AG04449 (cell line): Measurements from ENCODE around the gene SYCP2.

Experiments
- CTCF ChIA-PET: fragments of 350-600 bp; formaldehyde crosslinking; extraction: SDS; loops from one replicate; lab custom pipeline; 2021; ENCODE audit warnings: antibody characterized with exemption; lab: Yijun Ruan, JAX
- POLR2A ChIA-PET: fragments of 400-600, 350-600 bp; formaldehyde crosslinking; extraction: SDS; loops from one replicate; lab custom pipeline; 2020; ENCODE audit warnings: antibody characterized with exemption, inconsistent platforms; lab: Yijun Ruan, JAX
- DNase-seq: peaks from one replicate; pipeline ENCODE4 v3.0.0-alpha.2; 2010; ENCODE audit warnings: low read depth, low spot score
- H3K4me3 ChIP-seq: 2 replicates; pipeline ENCODE4 v1.5.1; 2011; ENCODE audit warnings: low read depth, mild to moderate bottlenecking, control low read depth, low read length
- CTCF ChIP-seq: IDR thresholded peaks from one replicate; pipeline ENCODE4 v1.5.1; 2011; ENCODE audit warnings: mild to moderate bottlenecking, moderate library complexity, low read length, control low read depth, inconsistent platforms; ENCODE audit not compliant: insufficient read depth; ENCODE audit errors: missing control alignments

SYCP2 gene

DNA sequence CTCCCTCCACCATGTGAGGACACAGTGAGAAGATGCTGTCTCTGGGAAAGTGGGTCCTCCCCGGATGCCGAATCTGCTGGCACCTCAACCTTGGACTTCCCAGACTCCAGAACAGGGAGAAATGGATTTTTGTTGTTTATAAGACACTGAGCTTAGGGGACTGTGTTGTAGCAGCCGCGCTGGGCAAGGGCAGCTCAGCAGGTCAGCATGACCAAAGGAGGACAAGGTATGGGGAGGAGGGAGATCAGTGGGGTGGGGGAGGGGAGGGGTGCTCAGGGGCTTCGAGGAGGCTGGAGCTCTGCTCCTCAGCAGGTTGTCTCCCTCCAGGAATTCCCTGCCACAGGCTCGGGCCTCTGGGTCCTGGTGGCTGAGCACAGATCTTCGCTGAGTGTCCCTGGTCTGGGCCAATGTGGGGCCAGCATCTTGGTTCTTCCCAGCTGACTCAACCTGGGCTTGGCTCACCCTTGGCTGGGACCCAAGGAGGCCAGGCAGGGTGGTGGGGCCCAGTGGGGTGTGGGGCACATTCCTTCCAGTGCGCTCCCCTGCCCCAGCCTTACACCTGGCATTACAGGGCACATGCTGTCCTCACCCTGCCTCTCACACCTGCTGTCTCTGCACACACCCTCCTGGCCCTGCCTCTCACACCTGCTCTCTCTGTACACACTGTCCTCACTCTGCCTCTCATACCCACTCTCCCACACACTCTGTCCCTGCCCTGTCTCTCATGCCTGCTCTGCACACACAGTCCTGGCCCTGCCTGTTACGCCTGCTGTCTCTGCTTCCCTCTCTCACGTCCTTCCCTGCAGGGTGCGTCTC, 107.3 kb downstream of the SYCP2 start:
- ChIA-PET CTCF (no interaction called here), POLR2A (no interaction called here)
- H3K4me3 ChIP-seq, result no peak overlapping the region
- TF ChIP-seq CTCF, result no peak
- no peak for DNase-seq

- H3K4me3 ChIP-seq, result no peak overlapping the region
- POLR2A ChIA-PET, result no interaction called here
- CTCF ChIA-PET, result no interaction called here
- TF ChIP-seq CTCF, result no peak
- no peak for DNase-seq
Measured at GRCh38 chr20:59825563-59825920, 107.9 kb downstream of the SYCP2 start.

- TF ChIP-seq CTCF, result no peak
- H3K4me3 ChIP-seq, result no peak overlapping the region
- POLR2A ChIA-PET, result no interaction called here
- no peak for DNase-seq
- CTCF ChIA-PET, result interaction anchor here (0.8 kb wide), 1 partner anchor 23 kb away, joined by 3 read pairs; no protein-coding TSS in a partner anchor
Measured at GRCh38 chr20:59824711-59825562, 108.5 kb downstream of the SYCP2 start.

DNA sequence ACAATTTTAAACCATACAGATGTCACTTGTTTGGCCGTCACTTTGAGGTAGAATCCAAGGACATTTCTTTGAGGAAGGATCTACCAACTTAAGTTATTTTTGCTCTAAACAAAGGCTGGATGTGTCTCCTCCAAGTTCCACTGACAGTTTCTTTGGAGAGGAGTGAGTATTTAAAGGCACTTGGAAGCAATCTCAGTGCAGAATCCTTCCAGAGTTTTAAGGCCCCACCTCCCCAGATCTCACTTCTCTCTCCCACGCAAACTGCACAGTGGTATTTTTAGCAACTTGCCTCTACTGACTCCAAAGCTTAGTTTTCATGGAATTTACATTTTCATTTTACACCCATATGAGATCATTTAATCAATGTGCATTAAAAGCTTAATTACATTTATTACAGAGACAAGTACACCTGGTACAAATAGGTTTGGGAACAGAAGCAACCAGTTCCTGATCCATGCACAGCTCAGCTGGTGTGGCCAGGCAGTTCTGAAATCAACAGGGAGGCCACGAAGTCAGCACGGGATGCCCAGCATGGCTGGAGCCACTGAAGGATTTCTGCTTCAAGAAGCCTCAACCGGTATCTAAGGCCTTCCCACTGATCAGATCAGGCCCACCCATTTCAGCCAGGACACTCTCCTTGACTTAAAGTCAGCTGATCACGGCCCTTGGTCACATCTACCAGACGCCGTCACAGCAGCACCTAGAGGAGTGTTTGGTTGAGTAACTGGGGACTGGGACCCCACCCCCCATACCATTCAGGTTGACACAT, 109.8 kb downstream of the SYCP2 start:
- TF ChIP-seq CTCF, result no peak
- DNase-seq, result no peak
- CTCF ChIA-PET, result no interaction called here
- H3K4me3 ChIP-seq, result no peak overlapping the region
- POLR2A ChIA-PET, result no interaction called here

GRCh38 chr20:59823030-59823423, 110.4 kb downstream of the SYCP2 start:
- DNase-seq, result no peak
- ChIA-PET CTCF (no interaction called here), POLR2A (no interaction called here)
- no peak for TF ChIP-seq CTCF
- no peak overlapping the region for H3K4me3 ChIP-seq
